Measurements from ENCODE around the gene APOL4.

GRCh38 chr22:36239150-36239400 lies 37.5 kb upstream of the APOL4 start:
- no peak for TF ChIP-seq POLR2A (IDR thresholded peaks at IDR 0.05)
- no peak for TF ChIP-seq POLR2AphosphoS5 (IDR thresholded peaks at IDR 0.05)
- TF ChIP-seq CTCF (IDR thresholded peaks at IDR 0.05), result no peak
- no peak for TF ChIP-seq EP300 (IDR thresholded peaks at IDR 0.05)
